Memory B cell (primary cell): ENCODE results near the gene PDZRN4.

Experiments
- ATAC-seq: fragments of 150-1000 bp; cut with Tn5 transposase; 2 replicates; pipeline ENCODE4 v1.10.0; 2021; ENCODE audit warnings: low read depth, mild to moderate bottlenecking, moderate library complexity
- DNase-seq, 2 donors: peaks; one replicate each; pipeline ENCODE4 v3.0.0; 2022; ENCODE audit warnings: low spot score in 2 of 2
- H3K27ac Mint-ChIP-seq: one replicate; pipeline ENCODE4 v1.8.0; 2022; ENCODE audit warnings: mild to moderate bottlenecking, moderate library complexity, mixed read lengths
- H3K27me3 Mint-ChIP-seq: one replicate; pipeline ENCODE4 v1.8.0; 2022; ENCODE audit warnings: mixed read lengths
- H3K36me3 Mint-ChIP-seq: one replicate; pipeline ENCODE4 v1.8.0; 2022; ENCODE audit warnings: mild to moderate bottlenecking, mixed read lengths
- H3K4me1 Mint-ChIP-seq: one replicate; pipeline ENCODE4 v1.8.0; 2022; ENCODE audit warnings: mixed read lengths
- H3K4me3 Mint-ChIP-seq: one replicate; pipeline ENCODE4 v1.8.0; 2022; ENCODE audit warnings: mild to moderate bottlenecking, moderate library complexity, mixed read lengths
- H3K9me3 Mint-ChIP-seq: one replicate; pipeline ENCODE4 v1.8.0; 2022; ENCODE audit warnings: mixed read lengths

PDZRN4 gene

DNA sequence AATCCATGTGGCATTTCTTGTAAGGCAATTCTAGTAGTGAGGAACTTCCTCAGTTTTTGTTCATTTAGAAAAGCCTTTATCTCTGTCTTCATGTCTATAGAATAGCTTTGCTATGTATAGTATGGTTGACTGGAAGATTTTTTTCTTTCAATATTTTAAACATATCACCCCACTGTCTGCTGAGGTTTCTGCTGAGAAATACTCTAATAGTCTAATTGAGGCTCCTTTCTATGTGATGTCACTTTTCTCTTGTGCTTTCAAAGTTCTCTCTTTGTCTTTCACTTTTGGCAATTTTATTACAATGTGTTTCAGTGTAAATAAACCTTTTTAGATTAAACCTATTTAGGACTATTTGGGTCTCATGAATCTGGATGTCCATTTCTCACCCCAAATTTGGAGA is 192.8 kb downstream of the PDZRN4 start:
- Mint-ChIP-seq H3K9me3 (peaks cover 6% of the 10 kb centered on the region), H3K27me3 (peaks cover 4% of the 10 kb centered on the region), H3K36me3 (peaks cover 2% of the 10 kb centered on the region), H3K4me1 (no peaks in the 10 kb centered on the region), H3K4me3 (no peak overlapping the region), H3K27ac (no peak overlapping the region)
- no peak for DNase-seq
- ATAC-seq = no peak

DNA sequence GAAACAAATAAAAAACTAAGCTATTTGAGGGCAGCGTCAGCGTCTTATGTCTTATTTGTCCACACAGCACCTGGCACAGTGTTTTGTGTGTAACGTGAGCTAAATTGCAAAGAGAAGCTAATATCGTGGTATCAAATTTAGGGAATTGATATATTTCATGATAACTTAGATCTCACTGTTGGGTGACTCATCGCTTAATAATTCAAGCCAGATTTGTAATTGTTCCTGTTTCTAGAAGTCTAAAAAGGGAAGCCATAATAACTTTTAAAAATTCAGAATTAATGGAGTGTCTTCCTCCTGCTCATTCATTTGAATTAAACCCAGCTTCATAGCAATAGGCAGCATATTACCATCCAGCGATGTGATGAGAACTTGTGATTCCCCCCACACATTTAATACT is 214.7 kb downstream of the PDZRN4 start:
- Mint-ChIP-seq H3K4me1 (no peaks in the 10 kb centered on the region), H3K4me3 (no peak overlapping the region), H3K27ac (no peak overlapping the region), H3K27me3 (no peaks in the 10 kb centered on the region), H3K36me3 (no peaks in the 10 kb centered on the region), H3K9me3 (peaks cover 7% of the 10 kb centered on the region)
- DNase-seq (no peak), ATAC-seq (no peak)

DNA sequence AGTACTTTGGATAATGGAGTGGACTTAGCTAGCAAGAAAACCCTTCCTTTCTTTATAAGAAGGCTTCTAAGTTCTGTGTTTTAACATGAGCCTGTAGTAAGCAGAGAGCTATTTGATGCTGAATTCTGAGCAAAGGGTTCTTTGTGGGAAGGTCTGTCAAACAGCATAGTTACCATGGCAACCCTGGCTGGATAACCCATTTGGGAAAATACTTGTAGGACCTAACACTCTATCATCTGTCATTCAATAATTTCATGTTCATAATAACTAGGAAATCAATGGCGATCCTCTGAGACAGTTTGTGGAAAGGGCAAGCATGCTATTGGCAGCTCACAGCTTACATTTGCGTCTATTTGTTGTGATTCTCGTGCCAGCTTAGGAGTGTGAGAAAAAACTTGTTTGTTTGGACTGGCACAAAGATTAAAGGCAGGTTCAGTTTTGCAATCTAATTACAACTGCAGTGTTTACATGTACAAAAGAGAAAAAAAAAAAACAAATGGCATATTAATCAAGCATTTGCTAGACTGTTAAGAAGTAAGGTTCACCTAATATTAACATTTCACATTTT is 219.2 kb downstream of the PDZRN4 start:
- peaks cover 7% of the 10 kb centered on the region for H3K9me3 Mint-ChIP-seq

DNA sequence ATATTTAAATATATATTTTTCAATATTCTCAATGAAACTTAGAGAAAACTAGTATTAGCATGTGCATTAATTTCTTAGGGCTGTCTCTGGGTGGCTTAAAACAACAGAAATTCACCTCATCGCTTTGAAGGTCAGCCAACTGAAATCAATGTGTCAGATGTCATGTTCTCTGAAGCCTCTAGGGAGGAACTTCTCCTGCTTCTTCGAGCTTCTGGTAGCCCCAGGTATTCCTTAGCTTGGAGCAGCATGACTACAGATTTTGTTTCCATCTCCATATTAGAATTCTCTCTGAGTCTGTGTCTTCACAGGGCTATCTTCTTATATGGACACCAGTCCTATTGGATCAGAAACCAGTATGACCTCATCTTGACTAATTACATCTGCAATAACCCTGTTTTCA is 221.5 kb downstream of the PDZRN4 start:
- H3K4me3 Mint-ChIP-seq = no peak overlapping the region
- no peak overlapping the region for H3K27ac Mint-ChIP-seq
- H3K9me3 Mint-ChIP-seq = peaks cover 4% of the 10 kb centered on the region

More for the DNA sequence above, 219.2 kb downstream of the PDZRN4 start:
- no peaks in the 10 kb centered on the region for H3K27me3 Mint-ChIP-seq
- ATAC-seq (no peak), DNase-seq (no peak)
- no peak overlapping the region for H3K27ac Mint-ChIP-seq
- H3K4me3 Mint-ChIP-seq = no peak overlapping the region
- H3K4me1 Mint-ChIP-seq = no peaks in the 10 kb centered on the region
- H3K36me3 Mint-ChIP-seq = no peaks in the 10 kb centered on the region

DNA sequence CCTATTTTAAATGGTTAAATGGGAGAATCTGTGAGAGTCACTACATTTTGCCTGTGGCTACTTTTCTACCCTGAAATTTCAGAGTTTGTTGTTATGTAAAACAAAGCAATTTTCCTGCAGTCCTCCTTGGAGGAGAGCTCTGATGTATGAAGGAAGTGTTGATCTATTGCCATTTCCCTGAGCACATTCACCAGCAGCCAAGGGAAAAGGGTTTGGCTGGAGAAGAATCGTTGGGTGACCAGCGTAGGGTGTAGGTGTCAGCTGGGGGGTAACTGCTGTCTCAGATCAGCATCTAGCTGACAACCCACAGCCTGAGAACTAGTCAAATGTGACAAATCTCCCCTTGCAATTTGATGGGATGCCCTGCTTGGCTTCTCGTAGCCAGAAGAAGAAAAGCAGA is 230.5 kb downstream of the PDZRN4 start:
- no peaks in the 10 kb centered on the region for H3K36me3 Mint-ChIP-seq
- H3K27ac Mint-ChIP-seq = no peak overlapping the region
- DNase-seq (no peak), ATAC-seq (no peak)
- no peak overlapping the region for H3K4me3 Mint-ChIP-seq
- H3K9me3 Mint-ChIP-seq = no peaks in the 10 kb centered on the region
- no peaks in the 10 kb centered on the region for H3K4me1 Mint-ChIP-seq
- peaks cover 2% of the 10 kb centered on the region for H3K27me3 Mint-ChIP-seq

More for the DNA sequence above, 221.5 kb downstream of the PDZRN4 start:
- no peak for ATAC-seq
- no peaks in the 10 kb centered on the region for H3K27me3 Mint-ChIP-seq
- H3K4me1 Mint-ChIP-seq = no peaks in the 10 kb centered on the region
- DNase-seq = no peak
- H3K36me3 Mint-ChIP-seq = no peaks in the 10 kb centered on the region

DNA sequence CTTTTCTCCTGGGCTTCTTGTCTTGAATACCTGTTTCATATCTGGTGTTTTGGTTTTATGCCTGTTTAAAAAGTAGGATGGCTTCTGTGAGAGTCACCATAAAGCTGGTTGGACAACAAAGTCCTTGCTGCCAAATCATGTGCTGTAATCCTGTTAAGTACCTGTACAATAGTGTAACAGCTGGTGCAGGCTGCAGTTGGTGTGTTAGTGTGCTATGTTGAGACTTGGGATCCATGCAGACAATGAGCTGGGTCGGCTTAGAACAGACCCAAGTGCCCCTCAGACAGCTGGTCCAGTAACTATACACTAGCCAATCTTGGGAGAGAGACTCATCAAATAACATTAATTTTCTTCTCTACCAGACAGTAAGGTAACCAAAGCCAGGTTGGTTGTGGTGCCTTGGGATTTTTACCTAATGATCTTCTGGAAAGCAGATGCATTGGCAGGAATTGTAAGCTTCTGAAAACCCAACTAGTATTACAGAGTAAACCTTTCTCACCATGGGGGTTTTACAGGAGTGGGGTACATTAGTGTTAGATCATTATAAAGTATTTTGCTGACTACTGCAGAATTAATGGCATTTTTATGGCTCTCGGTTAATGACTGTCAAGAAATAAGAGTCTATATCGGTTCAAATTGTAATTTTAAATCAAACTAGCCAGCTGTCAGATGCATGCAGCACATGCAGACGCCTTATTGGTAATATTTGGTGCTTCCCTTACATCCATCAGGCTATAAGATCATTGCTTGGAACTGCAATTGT is 231.2 kb downstream of the PDZRN4 start:
- Mint-ChIP-seq H3K9me3 (no peaks in the 10 kb centered on the region), H3K4me1 (no peaks in the 10 kb centered on the region), H3K27ac (no peak overlapping the region), H3K36me3 (no peaks in the 10 kb centered on the region), H3K4me3 (no peak overlapping the region), H3K27me3 (peaks cover 2% of the 10 kb centered on the region)
- DNase-seq (no peak), ATAC-seq (no peak)

DNA sequence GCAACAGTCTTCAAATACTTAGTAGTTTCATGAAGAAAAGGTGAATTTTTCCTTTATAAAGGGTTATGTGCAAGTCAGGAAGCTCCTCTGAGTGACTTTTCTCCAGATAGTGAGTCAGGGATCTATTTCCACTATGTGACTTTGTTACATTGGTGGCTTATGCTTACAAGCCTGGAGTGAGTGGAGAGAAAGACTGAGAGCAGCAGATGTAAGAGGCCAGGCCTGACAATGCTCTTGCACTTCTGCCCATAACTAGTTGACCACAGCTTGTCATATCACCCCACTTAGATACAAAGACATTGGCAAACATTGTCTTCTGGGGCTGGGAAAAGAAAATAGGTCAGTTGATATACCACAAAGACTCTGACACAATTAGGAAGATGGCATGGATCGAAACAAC is 236.5 kb downstream of the PDZRN4 start:
- Mint-ChIP-seq H3K9me3 (no peaks in the 10 kb centered on the region), H3K36me3 (no peaks in the 10 kb centered on the region), H3K27me3 (peaks cover 6% of the 10 kb centered on the region), H3K4me3 (no peak overlapping the region), H3K4me1 (no peaks in the 10 kb centered on the region), H3K27ac (no peak overlapping the region)
- no peak for ATAC-seq
- DNase-seq = no peak

DNA sequence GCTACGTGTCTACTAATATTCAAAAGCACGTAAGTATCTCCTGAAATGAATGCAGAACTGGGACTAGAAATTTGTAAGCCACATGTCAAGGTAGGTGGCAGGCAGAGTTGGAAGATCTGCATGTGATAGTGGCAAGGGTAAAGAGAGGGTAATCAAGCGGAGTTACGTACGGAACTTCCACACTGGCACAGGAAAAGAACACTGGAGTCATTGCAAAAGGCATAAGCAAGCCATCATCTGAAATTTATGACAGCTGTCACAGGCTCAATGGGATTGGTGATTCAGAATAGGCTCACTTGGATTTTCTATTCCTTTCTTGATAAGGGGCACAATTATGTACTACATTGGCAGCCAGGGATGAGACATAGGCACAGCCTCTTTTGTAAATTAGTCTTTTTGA is 245.3 kb downstream of the PDZRN4 start:
- Mint-ChIP-seq H3K36me3 (no peaks in the 10 kb centered on the region), H3K27me3 (peaks cover 7% of the 10 kb centered on the region), H3K9me3 (no peaks in the 10 kb centered on the region), H3K4me3 (no peak overlapping the region), H3K4me1 (peaks cover 2% of the 10 kb centered on the region), H3K27ac (no peak overlapping the region)
- ATAC-seq = no peak
- no peak for DNase-seq

DNA sequence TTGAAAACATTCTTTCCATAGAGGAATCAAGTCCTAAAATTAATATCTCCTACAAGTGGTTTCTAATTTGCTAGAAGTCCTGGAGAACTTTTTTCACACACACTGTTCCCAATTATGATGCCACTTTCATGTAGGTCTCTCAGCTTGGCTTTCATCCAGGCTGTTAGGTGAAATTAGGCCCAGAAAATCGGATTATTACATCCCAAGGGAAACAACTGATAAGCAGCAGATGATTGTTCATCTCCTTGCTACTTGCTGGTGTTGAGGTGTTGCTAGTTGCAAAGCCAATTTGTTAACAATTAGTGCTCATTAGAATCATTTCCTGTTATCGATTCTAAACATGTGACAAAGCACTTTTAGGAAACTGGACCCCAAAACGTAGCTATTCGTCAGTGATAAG is 248.0 kb downstream of the PDZRN4 start:
- H3K9me3 Mint-ChIP-seq = no peaks in the 10 kb centered on the region

DNA sequence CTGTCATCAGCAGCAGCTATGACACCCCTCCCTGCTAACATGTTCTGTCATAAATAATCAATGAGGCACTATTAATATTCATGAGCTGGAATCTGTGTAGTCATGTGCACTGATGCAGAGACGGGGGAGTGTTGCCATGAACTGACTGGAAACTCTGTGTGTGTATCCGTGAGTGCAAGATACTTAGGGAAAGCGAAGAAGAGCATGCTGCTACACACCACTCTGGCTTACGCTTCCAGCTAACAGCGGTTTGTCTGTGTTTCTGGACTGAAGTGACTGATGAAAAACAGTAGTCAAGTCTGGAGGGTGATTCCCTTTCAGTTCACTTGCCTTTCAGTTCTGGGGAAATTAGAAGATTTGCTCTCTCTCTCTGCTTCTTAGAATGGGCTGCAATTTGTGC is 249.4 kb downstream of the PDZRN4 start:
- H3K4me3 Mint-ChIP-seq = no peak overlapping the region
- peaks cover 2% of the 10 kb centered on the region for H3K4me1 Mint-ChIP-seq
- ATAC-seq (no peak), DNase-seq (no peak)
- H3K27ac Mint-ChIP-seq = no peak overlapping the region
- no peaks in the 10 kb centered on the region for H3K9me3 Mint-ChIP-seq
- no peaks in the 10 kb centered on the region for H3K36me3 Mint-ChIP-seq
- H3K27me3 Mint-ChIP-seq = peaks cover 2% of the 10 kb centered on the region

More for the DNA sequence above, 248.0 kb downstream of the PDZRN4 start:
- Mint-ChIP-seq H3K27ac (no peak overlapping the region), H3K4me1 (peaks cover 2% of the 10 kb centered on the region), H3K36me3 (no peaks in the 10 kb centered on the region), H3K27me3 (peaks cover 4% of the 10 kb centered on the region), H3K4me3 (no peak overlapping the region)
- ATAC-seq (no peak), DNase-seq (no peak)

DNA sequence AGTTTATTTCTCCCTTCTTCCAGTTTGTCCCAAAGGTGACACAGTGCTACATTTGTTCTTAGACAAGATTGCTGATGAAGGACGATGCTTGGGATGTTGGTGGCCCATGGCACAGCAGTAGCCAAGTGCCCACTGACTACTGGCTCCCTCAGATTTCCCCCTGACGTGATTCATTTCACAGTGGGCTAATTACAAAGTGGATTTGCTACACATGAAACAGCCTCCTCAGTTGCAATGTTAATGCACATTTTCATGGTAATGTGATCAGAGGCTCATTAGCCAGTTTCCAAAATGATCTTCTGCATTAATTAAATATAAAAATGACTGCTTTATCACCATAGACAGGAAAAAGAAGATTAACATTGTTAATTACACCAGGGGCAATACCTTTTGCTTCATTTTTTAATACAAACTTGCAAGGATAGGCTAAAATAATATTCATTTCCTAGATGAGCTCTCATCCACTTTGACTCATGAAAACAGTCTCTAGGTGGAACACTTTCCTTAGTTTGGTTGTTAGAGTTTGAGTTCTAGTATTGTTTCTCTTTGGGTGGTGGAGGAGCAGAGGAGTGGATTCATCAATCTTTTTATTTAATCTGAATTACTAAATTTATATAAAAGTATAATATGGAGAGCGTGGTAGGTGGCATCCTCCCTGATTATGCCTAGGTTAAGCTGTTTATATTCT is 250.9 kb downstream of the PDZRN4 start:
- Mint-ChIP-seq H3K9me3 (no peaks in the 10 kb centered on the region), H3K4me1 (peaks cover 2% of the 10 kb centered on the region), H3K27me3 (peaks cover 2% of the 10 kb centered on the region), H3K27ac (no peak overlapping the region), H3K36me3 (no peaks in the 10 kb centered on the region), H3K4me3 (no peak overlapping the region)
- DNase-seq (no peak), ATAC-seq (no peak)

DNA sequence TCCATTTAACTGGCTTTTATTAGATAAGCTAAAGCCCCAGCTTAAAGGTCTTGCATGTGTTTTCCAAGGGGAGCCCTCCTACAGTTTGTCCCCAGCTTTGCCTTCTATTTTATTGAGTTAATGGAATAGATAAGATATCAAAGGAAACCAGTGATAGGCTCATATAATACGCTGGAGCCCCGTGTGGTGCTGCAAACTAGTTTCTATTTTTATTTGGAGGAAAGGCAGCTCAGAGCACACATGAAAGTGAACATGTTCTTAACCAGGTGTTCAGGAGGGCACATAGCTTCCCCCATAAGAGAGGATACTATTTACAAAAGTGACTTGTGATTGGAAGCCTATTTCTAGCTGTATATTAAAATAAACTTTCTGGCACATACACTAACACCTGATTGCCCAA is 251.7 kb downstream of the PDZRN4 start:
- Mint-ChIP-seq H3K4me1 (peaks cover 2% of the 10 kb centered on the region), H3K36me3 (no peaks in the 10 kb centered on the region), H3K27ac (no peak overlapping the region), H3K4me3 (no peak overlapping the region), H3K9me3 (no peaks in the 10 kb centered on the region), H3K27me3 (peaks cover 2% of the 10 kb centered on the region)
- ATAC-seq (no peak), DNase-seq (no peak)

DNA sequence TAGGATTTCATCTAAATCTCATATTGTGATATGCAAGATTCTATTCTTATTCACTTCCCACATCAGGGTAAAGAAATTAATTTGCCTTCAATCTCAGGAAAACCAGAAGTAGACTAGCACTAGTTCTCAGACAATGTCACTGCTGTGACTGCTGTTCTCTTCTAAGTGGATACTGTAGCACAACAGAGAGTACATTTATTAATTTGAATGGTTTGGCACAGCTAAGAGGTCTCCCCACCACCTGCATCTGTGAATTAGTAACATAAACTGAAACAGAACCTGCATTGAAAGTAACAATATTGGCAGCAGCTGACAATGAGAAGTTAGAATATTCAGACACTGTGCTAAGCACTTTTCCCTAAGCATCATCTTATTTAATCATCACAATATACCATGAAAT is 253.1 kb downstream of the PDZRN4 start:
- Mint-ChIP-seq H3K4me1 (peaks cover 2% of the 10 kb centered on the region), H3K27ac (no peak overlapping the region), H3K27me3 (peaks cover 2% of the 10 kb centered on the region), H3K36me3 (no peaks in the 10 kb centered on the region), H3K4me3 (no peak overlapping the region), H3K9me3 (no peaks in the 10 kb centered on the region)
- no peak for DNase-seq
- ATAC-seq = no peak

DNA sequence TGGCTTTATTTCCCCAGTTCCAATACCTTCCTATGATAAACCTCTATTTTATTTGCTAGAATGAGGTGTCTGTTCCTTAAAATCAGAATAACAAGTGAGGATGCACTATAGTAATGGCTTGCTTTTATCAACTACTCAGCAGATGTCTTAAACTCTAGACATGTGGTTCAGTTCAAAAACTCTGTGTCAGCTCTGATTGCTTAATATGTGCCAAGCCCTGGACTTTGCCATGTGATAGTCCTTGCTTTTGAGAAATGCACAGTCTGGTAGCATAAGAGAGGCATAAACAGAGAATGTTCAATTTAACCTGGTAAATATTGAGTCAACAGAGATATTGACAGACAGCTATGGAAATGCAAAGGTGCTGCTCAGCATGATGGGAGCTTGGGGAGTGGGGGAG is 254.8 kb downstream of the PDZRN4 start:
- Mint-ChIP-seq H3K27ac (no peak overlapping the region), H3K4me3 (no peak overlapping the region), H3K36me3 (no peaks in the 10 kb centered on the region), H3K4me1 (no peaks in the 10 kb centered on the region), H3K9me3 (no peaks in the 10 kb centered on the region), H3K27me3 (no peaks in the 10 kb centered on the region)
- ATAC-seq (no peak), DNase-seq (no peak)
